CD14-positive monocyte (primary cell): ENCODE data around the gene LRR1. TPM values are rescaled to one million over a fixed set of nuclear protein-coding genes. Genes with fewer than 3 reads are reported as not detected.
A peak's percentile ranks its signal among the peaks of the same experiment; 100 is the strongest.

ENCODE experiments used
- DNase-seq, 3 donors: peaks; one replicate each; pipeline ENCODE4 v3.0.0-alpha.2; 2011 to 2022
- H2AFZ ChIP-seq: 2 replicates; pipeline ENCODE4 v1.6.0; 2012; ENCODE audit warnings: mild to moderate bottlenecking, low read depth, low read length, inconsistent platforms; ENCODE audit not compliant: insufficient read depth, poor library complexity, severe bottlenecking
- H3K27ac ChIP-seq, 2 donors: 1 replicate in 1 of 2; 2 replicates in 1 of 2; pipeline ENCODE4 v1.5.1; 2012 to 2013; ENCODE audit warnings: low read length in 2 of 2, control low read depth in 1 of 2, inconsistent platforms in 1 of 2, low read depth in 1 of 2, mild to moderate bottlenecking in 1 of 2
- H3K27me3 ChIP-seq, 2 donors: one replicate each; pipeline versions ENCODE4 v1.6.0 to v1.6.1; 2011 to 2013; ENCODE audit warnings: low read length in 2 of 2; ENCODE audit not compliant: control insufficient read depth in 2 of 2, insufficient read depth in 2 of 2
- H3K36me3 ChIP-seq, 2 donors: replicated peaks in 1 of 2; 1 replicate in 1 of 2; 2 replicates in 1 of 2; pipeline versions ENCODE4 v1.5.1 to v1.6.1; 2012 to 2013; ENCODE audit warnings: low read length in 2 of 2, control low read depth in 1 of 2, inconsistent platforms in 1 of 2, mild to moderate bottlenecking in 1 of 2; ENCODE audit not compliant: insufficient read depth in 2 of 2, control insufficient read depth in 1 of 2
- H3K4me1 ChIP-seq, 2 donors: 1 replicate in 1 of 2; 2 replicates in 1 of 2; pipeline versions ENCODE4 v1.5.1 to v1.6.1; 2012 to 2013; ENCODE audit warnings: low read length in 2 of 2, control low read depth in 1 of 2, inconsistent platforms in 1 of 2, mild to moderate bottlenecking in 1 of 2, moderate library complexity in 1 of 2; ENCODE audit not compliant: insufficient read depth in 2 of 2, control insufficient read depth in 1 of 2
- H3K4me2 ChIP-seq: replicated peaks from 2 replicates; pipeline ENCODE3; 2012; ENCODE audit warnings: low read length, moderate library complexity, mild to moderate bottlenecking; ENCODE audit not compliant: poor library complexity, severe bottlenecking; ENCODE audit errors: extremely low read depth
- H3K4me3 ChIP-seq, 3 experiments: fragments of 200-600 bp in 1 of 3; sonication (generic) in 1 of 3; replicated peaks in 1 of 3; 1 replicate in 2 of 3; 2 replicates in 1 of 3; pipeline ENCODE4 v1.5.1; 2011 to 2013; ENCODE audit warnings: low read length in 3 of 3, mild to moderate bottlenecking in 3 of 3, control low read depth in 2 of 3, low read depth in 2 of 3, inconsistent platforms in 1 of 3, moderate library complexity in 1 of 3
- H3K79me2 ChIP-seq: 2 replicates; pipeline ENCODE4 v1.6.0; 2012; ENCODE audit warnings: mild to moderate bottlenecking, control low read depth, inconsistent platforms, low read length, moderate library complexity; ENCODE audit not compliant: insufficient read depth
- H3K9ac ChIP-seq: 2 replicates; pipeline ENCODE4 v1.6.0; 2017; ENCODE audit warnings: low read length, mild to moderate bottlenecking; ENCODE audit not compliant: insufficient read depth, poor library complexity, severe bottlenecking
- H3K9me3 ChIP-seq, 2 donors: replicated peaks in 1 of 2; 1 replicate in 1 of 2; 2 replicates in 1 of 2; pipeline versions ENCODE4 v1.5.1 to v1.6.1; 2012 to 2013; ENCODE audit warnings: low read length in 2 of 2, control low read depth in 1 of 2; ENCODE audit not compliant: control insufficient read depth in 1 of 2, insufficient read depth in 1 of 2
- H4K20me1 ChIP-seq: 2 replicates; pipeline ENCODE4 v1.6.0; 2012; ENCODE audit warnings: mild to moderate bottlenecking, low read length, control low read depth, moderate library complexity; ENCODE audit not compliant: insufficient read depth
- H3K27ac Mint-ChIP-seq, 7 donors: one replicate each; pipeline ENCODE4 v1.8.0; 2020; ENCODE audit warnings: mild to moderate bottlenecking in 7 of 7, mixed read lengths in 7 of 7, moderate library complexity in 6 of 7, inconsistent platforms in 2 of 7
- H3K27me3 Mint-ChIP-seq, 3 donors: one replicate each; pipeline ENCODE4 v1.8.0; 2021 to 2022; ENCODE audit warnings: low read depth in 3 of 3, mild to moderate bottlenecking in 3 of 3, mixed read lengths in 3 of 3, moderate library complexity in 3 of 3, inconsistent platforms in 1 of 3
- H3K36me3 Mint-ChIP-seq, 2 donors: one replicate each; pipeline ENCODE4 v1.8.0; 2020; ENCODE audit warnings: mixed read lengths in 2 of 2, inconsistent platforms in 1 of 2, mild to moderate bottlenecking in 1 of 2
- H3K4me1 Mint-ChIP-seq: one replicate; pipeline ENCODE4 v1.8.0; 2020; ENCODE audit warnings: mild to moderate bottlenecking, mixed read lengths
- H3K4me3 Mint-ChIP-seq, 2 donors: one replicate each; pipeline ENCODE4 v1.8.0; 2020; ENCODE audit warnings: mild to moderate bottlenecking in 2 of 2, mixed read lengths in 2 of 2, moderate library complexity in 1 of 2
- H3K9me3 Mint-ChIP-seq, 7 donors: one replicate each; pipeline ENCODE4 v1.8.0; 2020 to 2022; ENCODE audit warnings: mixed read lengths in 7 of 7, mild to moderate bottlenecking in 6 of 7, moderate library complexity in 6 of 7, inconsistent platforms in 2 of 7
- CTCF ChIP-seq: fragments of 200-600 bp; IDR thresholded peaks from one replicate; pipeline ENCODE4 v1.8.0; 2022; ENCODE audit warnings: antibody characterized with exemption, mild to moderate bottlenecking
- WGBS: methylation state at CpG from one replicate; pipeline ENCODE4 v1.1.5; 2013; ENCODE audit warnings: missing lambda C conversion rate; ENCODE audit not compliant: insufficient coverage; 5-methylcytosine and 5-hydroxymethylcytosine counted together
- intact Hi-C, 2 donors: fragments of 100-400 bp; cut with micrococcal nuclease; formaldehyde crosslinking; loops; one replicate each; pipeline versions ENCODE4 v1.15.0 to v1.15.1; 2023
- polyA plus RNA-seq, 3 donors: library from polyadenylated mRNA; depleted of rRNA in 1 of 3; unstranded in 2 of 3; stranded (reverse) in 1 of 3; fragments of 300-500 nt in 2 of 3; fragments of >200 nt in 1 of 3; fragmentation: Illumina TruSeq in 2 of 3; gene quantifications; 1 replicate in 2 of 3; 2 replicates in 1 of 3; pipeline ENCODE4 v1.2.3, GENCODE V29; 2012 to 2021

Gene LRR1
- polyA plus RNA-seq, 3 donors, result 3.4 to 12.7 (median 10.5) TPM

- Histone ChIP-seq H3K9me3 (no peaks in the 10 kb centered on the region), H4K20me1 (peaks cover 48% of the 10 kb centered on the region), H3K4me2 (peak within 1 kb of the TSS; percentile 78), H3K27ac (peak within 1 kb of the TSS; percentile 94 to 95), H3K36me3 (peaks cover 11 to 35% of the 10 kb centered on the region in 2 donors), H3K79me2 (peaks cover 77% of the 10 kb centered on the region), H3K27me3 (no peaks in the 10 kb centered on the region), H3K4me3 (peak within 1 kb of the TSS; percentile 75 to 81 (median 78)), H3K4me1 (peaks cover 30 to 51% of the 10 kb centered on the region in 2 donors), H2AFZ (peak within 1 kb of the TSS; percentile 80), H3K9ac (peak within 1 kb of the TSS; percentile 86)
- Mint-ChIP-seq H3K4me1 (peaks cover 50% of the 10 kb centered on the region), H3K27me3 (no peaks in the 10 kb centered on the region), H3K36me3 (peaks cover 25 to 48% of the 10 kb centered on the region in 2 donors), H3K9me3 (peaks cover 0 to 2% (median 0%) of the 10 kb centered on the region in 7 donors), H3K27ac (peak within 1 kb of the TSS; percentile 97 to 99 (median 99)), H3K4me3 (peak within 1 kb of the TSS; percentile 92 to 98)
- TF ChIP-seq CTCF, result peak; percentile 27
- intact Hi-C loops, result loop anchor here (5.0 kb wide), 2 partner anchors 33 to 147 kb away; partner anchors contain the start of genes RPS29 (in 2 of the 2) and KLHDC2 (in 1 of the 2)
- DNase-seq, result peak; percentile 98
- WGBS, result under 1% methylated on average over 85 of the region's 85 CpGs
Measured at GRCh38 chr14:49620182-49621113, 21.7 kb downstream of the LRR1 start, which contains the start of the genes MGAT2 and RPL36AL. Gene MGAT2, plus strand, starts transcription at chr14:49620799. Its CDS starts 470 bp downstream, at chr14:49621269. Gene RPL36AL, minus strand, starts transcription at chr14:49620626. Its CDS starts 1,522 bp downstream, at chr14:49619104.
